HL-60/S4 treated with retinoic acid at 250 ng/mL for 4 days and 3 days (cell line): Measurements from ENCODE around the gene MBNL2.

Source experiments
- in situ Hi-C: fragments of 300-500 bp; cut with MboI; formaldehyde crosslinking; loops from 2 replicates; pipeline ENCODE4 v1.7.0; 2022; ENCODE audit warnings: low sequenced_read_pairs

Gene MBNL2

DNA sequence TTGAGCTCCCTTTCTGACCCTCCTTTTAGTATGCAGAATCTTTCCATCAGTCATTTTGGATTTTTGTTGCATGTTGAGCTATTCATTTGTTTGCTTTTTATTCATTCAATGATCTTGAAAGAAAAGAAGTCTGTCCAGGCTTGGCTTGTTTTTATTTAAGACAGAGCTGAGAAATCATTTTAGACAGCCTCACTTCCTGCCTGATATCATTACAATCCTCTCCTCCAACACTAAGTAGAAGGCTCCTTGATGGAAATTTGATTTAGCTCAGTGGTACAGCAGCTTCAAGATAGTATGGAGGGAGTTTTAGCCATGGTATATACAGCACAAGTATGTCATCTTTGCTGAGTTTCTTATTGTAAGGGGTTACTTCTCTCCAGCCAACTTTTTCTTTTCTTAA is 28.4 kb downstream of the MBNL2 start:
- in situ Hi-C loops = no loop called here

DNA sequence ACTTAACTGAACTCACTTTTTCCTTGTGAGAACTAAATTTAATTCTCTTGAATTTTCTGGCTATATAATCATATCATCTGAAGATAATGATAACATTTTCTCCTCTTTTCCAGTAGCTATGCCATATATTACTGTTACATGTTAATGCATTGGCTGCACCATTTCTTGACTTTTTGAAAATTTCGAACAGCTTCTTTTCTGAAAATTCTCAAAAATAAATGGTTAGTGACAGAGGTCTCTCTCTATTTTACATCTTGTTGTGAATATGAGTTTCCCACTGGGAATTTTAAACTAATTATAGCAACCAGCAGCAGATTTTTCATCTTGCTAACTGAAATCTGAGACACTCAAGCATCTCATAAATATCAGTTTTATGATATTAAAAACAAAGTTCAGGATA is 30.6 kb downstream of the MBNL2 start:
- in situ Hi-C loops = no loop called here

DNA sequence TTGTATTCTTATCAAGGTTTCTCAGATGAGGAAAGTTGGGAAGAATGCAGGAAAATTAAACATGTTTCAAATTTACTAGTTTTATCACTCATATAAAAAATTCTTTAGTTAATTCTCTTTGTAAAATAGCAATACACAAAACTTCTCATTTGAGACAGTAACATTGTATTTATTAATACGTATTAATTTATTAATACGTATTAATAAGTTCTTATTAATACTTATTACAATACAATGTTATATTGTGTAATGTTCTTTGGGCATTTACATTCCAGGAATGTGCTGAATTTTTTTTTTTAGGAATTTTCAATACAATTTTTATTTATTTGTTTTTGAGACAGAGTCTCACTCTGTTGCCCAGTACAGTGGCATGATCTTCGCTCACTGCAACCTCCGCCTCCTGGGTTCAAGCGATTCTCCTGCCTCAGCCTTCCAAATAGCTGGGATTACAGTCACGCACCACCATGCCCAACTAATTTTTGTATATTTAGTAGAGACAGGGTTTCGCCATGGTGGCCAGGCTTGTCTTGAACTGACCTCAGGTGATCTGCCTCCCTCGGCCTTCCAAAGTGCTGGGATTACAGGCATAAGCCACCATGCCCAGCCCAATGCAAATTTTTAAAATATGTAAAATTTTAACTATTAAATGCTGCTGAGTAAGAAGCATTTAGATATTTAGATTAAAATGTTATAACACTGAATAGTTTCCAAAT is 31.6 kb downstream of the MBNL2 start:
- in situ Hi-C loops = no loop called here

DNA sequence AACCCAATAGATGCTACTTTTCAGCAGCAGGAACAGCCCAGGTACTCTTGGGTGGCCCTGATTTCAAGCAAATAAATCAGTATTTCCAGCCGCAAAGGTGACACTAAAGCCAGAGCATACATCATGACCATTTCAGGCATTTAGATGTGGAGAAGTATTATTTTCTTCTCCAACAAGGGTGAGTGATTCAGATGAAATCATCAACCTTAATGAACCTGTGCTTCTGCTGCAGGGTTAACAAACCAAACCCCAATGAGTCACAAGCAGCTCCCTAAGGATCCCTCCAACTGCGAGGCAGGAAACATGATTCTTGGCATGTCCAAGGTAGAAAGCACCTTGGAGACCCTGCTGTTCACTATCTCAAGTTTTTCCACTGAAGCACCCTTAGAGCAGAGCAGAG is 32.7 kb downstream of the MBNL2 start:
- in situ Hi-C loops = no loop called here

DNA sequence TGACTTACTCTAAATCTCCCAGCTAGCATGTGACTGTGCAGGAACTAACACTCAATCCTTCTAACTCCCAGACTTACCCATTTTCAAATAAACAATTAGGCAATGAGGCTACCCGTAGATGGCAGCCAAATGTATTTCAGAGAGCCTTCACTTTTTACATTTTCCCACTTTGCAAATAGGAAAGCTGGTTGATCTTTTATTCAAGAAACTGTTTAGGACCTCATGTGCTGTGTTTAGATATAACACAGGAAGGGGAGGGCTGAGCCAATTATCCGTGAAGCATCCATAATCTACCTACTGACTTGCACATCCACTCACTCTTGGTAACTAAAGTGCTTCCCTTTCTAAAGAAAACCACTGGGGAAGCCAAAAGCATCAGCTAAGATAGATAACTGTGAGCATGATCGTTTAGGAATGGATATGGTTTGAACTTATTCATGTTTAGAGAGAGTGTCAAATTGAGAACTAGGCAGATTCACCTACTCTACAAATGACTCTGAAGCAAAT is 33.4 kb downstream of the MBNL2 start:
- in situ Hi-C loops = no loop called here

DNA sequence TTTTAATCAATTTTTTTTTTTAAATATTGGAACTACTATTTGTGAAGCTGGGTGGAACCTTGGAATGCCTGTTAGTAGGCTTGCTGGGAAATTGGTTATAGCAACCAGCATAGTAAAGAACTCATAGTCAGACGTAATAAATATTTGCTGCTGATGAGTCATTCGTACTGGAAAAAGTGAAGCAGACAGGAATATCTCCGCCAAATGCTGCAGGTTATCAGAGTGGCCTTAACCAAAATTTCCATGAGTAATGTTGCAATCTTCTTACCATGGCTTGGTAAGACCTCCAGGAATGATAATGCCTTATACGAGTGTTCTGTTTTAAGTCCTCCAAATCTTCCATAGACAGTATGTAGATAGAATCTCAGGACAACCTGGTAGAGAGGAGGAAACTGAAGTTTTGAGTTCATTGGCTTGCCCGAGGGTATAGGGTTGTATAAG is 34.2 kb downstream of the MBNL2 start:
- in situ Hi-C loops = no loop called here

DNA sequence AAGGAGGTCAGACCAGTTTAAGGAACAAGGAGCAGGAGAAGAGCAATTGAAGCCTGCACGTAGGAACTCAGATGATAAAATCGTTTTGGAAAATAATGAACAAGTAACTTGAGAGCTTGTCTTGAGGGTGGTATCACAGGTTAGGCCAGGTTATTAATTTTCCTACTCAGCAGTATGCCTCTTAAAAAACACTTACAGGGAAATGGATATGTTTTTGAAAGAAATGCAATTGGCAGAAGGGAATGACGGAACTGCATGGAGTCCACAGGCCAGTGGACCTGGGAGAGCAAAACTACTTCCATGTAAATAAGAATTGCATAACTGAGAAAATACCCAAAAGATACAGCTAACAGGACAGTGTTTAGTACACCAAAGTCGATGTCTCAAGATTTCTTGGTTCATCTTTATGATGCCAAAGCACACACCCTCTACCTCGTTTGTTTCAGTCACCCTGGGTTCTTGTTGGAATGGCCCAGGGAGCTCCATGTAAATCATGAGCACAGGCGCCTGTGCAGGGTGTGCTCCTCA is 35.2 kb downstream of the MBNL2 start:
- in situ Hi-C loops = no loop called here

DNA sequence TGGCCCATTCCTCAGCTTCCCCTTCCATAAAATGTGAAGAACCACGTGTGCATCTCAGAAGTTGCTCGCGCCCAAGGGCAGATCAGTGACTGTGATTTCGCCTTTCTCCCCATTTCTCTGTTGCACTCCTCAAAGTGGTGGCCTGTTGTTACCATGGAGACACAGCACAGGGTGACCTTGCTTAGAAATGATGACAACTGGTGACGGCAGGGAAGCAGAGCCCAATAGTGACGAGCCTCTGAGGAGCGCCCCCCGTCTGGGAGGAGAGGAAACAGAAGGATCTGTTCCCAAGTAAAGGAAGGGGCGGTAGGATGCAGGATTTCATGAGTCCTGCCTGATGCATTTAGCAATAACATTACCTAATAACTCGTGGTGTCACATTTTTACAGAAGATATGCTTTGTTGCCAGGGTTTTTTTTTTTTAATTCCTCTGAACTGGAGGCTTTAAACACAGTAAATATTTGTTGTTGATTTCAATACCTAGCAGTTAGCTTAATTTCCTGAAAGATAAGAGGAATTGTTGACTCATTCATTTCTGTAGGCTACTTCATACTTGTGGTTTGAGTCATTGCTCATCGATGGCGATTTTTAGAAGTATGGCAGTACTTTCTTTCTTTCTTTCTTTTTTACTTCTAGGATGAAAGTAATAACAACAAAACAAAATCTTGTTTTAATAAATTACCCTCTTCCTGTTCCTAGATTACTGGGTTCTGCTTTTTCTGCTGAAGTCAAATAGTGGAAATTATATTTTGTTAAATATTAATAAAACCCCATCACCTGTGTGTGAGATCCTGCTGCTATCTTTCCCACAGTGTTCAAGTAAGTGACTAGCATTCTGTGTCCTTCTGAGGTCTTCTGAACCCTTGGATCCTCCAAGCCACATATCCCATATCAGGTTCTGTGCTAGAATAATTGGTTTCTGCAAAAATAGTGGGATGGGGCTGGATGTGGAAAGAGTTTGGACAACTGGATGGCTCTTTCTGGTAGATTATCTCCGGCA is 36.0 kb downstream of the MBNL2 start:
- in situ Hi-C loops = no loop called here

DNA sequence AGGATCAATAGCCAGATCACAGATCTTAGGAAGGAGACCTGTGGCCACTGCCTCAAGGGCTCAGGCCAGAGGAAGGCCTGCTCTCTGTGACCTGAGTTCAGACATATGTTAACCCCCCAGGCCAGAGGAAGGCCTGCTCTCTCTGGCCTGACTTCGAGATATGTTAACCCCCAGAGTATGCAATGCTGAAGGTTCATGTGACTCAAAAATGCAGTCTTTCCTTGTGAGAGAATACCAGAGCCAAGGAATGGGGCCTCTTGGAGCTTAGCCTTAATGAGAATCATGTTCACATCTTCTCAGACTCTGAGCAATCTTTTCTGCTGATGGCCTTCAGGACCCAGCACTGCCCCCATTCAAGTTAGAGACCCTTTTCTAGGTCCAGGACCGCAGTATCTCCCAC is 36.7 kb downstream of the MBNL2 start:
- in situ Hi-C loops = no loop called here

DNA sequence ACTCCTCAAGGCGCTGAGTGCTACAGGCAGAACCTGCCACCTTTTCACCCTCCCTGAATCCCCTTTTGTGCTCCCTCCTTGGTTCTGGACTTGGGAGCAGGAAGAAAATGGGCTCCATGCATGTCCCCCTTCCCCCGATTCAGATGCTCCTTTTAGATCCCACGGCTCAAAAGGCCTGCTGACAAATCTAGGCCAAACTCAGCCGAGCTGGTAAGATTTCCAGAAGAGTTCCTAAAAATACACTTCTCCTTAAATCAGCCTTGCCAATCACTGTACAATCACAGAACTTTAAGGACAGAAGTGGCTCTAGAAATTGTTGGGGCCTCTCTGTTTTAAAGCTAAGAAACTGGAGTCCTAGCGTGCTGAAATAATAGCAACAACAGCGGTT is 37.3 kb downstream of the MBNL2 start:
- in situ Hi-C loops = no loop called here

DNA sequence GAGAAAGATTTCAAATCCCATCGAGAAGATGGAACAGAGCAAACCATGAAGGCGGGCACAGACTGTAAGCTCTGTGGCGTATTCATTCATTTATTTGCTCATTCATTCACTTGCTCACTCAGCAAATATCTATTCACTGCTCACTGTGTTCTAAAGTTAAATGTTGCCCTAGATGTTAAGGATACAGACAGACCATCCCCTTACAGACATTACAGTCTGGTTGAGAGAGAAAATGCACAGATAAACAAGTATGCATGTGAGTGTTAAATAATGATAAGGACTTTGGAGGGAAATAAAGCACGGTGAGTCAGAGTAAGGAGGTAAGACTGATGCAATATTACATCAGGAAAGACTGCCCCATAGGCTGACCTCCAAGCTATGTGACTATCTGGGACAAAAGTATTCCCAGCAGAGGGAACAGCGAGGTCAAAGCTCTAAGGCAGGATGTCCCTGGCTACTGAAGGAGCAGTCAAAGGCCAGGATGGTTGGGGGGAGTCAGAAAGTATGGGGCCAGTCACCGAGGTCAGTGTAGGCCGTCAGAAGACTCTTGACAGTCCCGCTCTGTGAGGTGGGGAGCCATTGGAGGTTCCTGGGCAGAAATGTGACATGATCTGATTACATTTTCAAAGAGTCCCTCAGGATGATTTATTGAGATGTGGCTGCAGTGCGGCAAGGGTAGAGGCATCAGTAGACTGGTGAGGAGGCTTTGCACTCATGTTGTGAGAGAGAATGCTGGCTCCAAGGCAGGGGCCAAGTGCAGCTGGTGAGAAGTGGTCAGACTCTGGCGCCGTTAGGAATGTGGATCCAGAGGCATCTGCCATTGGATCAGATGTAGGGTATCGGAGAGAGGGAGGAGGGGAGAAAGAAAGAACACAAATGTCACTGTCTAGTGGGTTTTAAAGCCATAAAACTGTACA is 37.9 kb downstream of the MBNL2 start:
- in situ Hi-C loops = no loop called here

DNA sequence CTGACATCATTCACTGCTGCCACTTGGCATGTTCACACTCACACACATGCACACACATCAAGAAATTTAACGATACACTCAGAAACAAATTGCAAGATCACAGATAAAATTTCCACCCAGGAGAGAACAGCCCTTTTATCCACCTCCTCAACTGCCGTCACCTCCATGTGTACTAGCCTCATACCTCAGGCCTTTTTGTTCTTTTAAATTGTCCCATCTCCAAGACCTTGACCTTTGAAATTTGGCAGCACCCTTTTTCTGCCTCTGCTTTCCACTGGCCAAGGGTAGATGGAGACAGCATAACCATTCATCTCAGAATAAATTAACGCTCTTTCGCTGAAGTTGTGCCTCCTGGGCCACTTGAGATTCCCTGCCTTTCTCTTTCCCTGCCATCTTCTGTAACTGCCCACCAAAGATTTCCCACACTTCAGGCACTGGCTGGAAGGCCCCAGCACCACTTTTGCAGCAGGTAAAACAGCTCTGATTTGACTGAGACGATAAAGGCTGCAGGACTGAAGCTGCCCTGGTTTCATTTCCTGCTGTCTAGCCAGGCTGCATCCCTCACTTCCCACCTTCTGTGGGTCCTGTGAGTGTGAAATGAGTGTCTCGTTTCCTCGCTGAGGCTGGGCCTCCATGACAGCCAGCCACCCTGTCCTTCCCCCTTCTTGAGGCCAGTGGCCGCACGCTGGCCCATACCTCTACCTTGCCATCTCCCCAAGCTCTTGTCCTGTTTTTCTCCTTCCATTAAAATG is 39.3 kb downstream of the MBNL2 start:
- in situ Hi-C loops = no loop called here

DNA sequence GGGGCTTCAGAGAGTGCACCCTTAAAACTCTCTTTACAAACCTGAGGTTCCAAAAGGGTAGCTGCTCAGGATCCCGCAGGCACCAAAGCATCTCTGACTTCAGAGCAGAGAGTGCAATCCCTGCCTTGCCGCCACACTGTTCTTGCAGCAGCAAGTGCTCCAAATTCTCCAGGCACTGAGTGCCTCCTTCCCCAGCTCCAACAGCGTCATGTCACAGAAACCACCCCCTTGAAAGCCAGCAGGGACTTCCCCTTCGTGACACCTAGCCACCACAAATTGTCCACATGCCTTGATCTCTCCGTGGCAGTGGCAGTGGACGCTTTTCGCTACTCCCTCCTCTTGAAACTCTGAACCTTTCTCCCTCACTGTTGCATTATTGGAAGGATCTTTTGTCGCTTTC is 39.9 kb downstream of the MBNL2 start:
- in situ Hi-C loops = no loop called here

DNA sequence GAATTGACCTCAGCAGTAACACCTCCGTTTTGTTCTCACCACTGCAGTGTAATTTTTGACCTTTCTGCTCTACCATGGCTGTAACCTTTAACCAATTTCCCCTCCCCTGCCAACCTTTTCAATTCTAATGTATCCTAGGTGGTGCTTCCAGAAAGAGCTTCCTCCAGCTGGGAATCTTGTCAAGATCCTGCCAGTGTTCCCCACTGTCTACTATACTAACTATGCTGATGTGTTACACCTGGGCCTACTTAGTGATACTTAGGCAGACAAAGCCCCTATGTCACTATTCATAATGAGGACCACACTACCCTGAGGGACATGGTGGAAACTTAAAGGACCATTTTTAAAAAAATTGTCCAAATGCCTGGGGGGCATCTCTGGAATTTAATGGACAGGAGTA is 41.0 kb downstream of the MBNL2 start:
- in situ Hi-C loops = no loop called here

DNA sequence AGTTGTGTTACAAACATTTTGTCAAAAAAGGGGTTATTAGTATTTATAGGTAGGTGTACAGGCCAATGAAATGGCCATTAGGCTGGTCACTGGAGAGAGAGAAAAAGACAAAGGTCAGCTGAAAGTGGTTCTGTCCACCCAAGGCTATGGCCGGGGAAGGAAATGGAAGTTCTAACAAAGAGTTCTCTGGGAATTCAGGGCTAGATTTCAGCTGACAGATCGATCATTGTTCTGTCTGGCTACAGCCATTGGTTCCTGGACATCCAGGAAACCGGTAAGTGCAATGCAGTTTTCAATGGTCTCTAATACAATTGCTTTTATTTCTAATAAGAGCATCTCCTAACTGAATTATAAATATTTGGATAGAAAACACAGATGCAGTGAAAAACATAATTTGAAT is 42.5 kb downstream of the MBNL2 start:
- in situ Hi-C loops = no loop called here

DNA sequence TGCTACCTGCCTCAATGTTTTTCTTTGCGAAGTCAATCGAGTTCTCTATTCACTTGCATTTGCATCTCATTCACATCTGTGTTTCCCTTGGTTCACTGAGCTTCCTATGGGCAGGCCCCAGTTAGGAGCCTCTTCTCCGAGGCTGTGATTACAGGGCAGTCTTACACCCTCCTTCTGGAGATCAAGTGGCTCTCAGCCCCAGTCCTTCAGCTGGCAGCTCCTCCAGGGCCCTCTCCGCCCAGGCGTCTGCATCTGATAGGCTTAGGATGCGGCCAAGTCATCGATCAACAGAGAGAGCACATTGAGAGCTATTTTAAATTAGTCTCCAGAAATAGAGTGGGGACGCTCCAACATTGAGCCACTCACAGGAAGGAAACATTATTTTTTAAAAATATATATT is 44.2 kb downstream of the MBNL2 start:
- in situ Hi-C loops = no loop called here

DNA sequence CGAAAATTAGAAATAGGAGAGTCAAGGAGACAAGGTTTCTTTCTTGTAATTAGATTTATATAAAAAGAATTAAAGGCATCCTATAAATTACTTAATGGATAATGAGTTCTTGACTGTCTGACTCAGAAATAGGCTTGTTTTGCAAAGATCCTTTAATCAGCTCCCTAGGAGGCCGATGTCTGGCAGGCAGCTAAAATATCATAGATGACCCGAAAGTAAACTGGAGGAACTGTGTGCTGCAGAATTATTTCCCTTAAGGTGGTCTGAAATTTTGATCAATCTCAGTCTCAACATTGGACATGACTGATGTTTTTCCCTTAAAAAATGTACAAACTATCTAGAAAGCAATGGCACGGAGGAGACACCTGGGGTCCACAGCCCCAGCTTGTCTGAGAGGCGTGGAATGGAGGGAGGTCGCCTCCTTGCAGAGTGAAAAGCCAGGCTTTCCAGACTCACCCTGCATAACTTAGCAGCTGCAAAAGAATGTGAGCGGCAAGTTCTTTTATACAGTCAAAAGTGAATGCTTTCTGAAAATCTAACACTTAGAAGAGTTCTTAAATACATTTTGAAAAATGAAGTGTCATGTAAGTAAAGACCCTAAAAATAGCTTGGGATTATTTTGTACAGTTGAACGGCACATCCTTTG is 44.8 kb downstream of the MBNL2 start:
- in situ Hi-C loops = no loop called here

DNA sequence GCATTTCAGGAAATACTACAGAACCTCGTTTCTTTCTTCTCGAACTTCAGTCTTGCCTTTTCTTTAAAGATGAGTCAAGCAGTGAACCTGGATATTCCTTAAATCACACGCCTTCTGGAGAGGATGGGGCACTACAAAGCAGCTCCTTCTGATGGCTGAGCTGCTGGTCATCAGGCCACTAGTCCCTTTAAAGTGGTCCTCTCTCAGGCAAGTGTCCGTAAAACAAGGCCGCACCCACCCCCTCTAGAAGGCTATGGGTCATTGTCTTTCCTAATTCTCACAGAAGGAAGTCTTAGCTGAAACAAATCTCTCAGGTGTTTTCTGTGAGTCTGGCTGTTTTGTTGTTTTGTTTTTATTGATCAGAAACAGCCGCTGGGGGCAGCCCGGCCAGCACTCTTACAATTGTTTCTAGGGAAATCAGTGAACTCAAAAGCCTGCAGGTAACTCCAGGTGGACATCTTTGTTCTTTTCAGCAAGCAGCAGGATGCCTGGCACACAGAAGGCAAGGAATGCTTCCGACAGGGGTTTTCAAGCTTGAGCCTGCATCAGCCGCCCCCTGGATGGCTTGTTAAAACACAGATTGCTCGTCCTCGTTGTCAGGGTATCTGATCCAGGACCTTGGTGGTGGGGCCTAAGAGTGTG is 45.4 kb downstream of the MBNL2 start:
- in situ Hi-C loops = no loop called here

DNA sequence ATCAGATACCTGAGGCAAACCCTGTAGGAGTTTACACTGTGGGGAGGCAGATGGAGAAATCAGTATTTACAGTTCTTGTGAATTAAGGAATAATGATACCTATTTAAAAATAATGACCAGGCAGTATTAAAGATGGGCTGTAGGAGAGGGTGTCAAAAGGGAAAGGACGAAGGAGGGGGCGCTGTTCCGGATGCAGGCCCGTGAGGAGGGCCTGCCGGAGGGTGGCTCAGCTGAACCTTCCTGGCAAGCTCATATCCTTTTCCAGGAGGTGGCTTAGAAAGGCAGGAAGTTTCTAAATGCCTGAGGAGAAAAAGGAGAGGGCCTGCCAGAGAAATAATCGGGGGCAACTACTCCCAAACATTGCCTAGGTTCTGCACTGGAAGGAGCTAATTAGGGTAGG is 46.6 kb downstream of the MBNL2 start:
- in situ Hi-C loops = no loop called here
